GM21737 (cell line): Measurements from ENCODE around the gene JUN.
A peak's percentile ranks its signal among the peaks of the same experiment; 100 is the strongest.

ENCODE experiments used
- ATAC-seq: cut with Tn5 transposase; IDR thresholded peaks from one replicate; pipeline ENCODE4 v1.9.1; 2021; ENCODE audit warnings: mild to moderate bottlenecking, moderate library complexity; ENCODE audit not compliant: unreplicated experiment

Gene JUN

GRCh38 chr1:58783993-58784757, at the start of gene JUN:
TSS of gene JUN (minus strand) at chr1:58784047. CDS start at chr1:58783070, 977 bp downstream.
- peak; percentile 70 for ATAC-seq

GRCh38 chr1:58833166-58833565, 49.3 kb upstream of the JUN start:
- ATAC-seq, result no peak

GRCh38 chr1:58830291-58830690, 46.4 kb upstream of the JUN start:
- ATAC-seq, result no peak

- ATAC-seq, result no peak
These were observed 46.0 kb upstream of the JUN start for GRCh38 chr1:58829866-58830265.

- ATAC-seq, result no peak
These were observed 43.5 kb upstream of the JUN start for GRCh38 chr1:58827298-58827697.

- no peak for ATAC-seq
These were observed 41.0 kb upstream of the JUN start for GRCh38 chr1:58824753-58825389.

- ATAC-seq, result no peak
These were observed 39.7 kb upstream of the JUN start for GRCh38 chr1:58823481-58824010.

GRCh38 chr1:58821309-58821708, 37.5 kb upstream of the JUN start:
- no peak for ATAC-seq

GRCh38 chr1:58818976-58819375, 35.1 kb upstream of the JUN start:
- no peak for ATAC-seq

GRCh38 chr1:58818075-58818474, 34.2 kb upstream of the JUN start:
- ATAC-seq, result no peak

- ATAC-seq, result no peak
These were observed 32.9 kb upstream of the JUN start for GRCh38 chr1:58816747-58817221.

- ATAC-seq, result peak; percentile 85
These were observed 32.4 kb upstream of the JUN start for GRCh38 chr1:58816072-58816746.

- peak; percentile 18 for ATAC-seq
These were observed 31.8 kb upstream of the JUN start for GRCh38 chr1:58815686-58816071.

GRCh38 chr1:58815069-58815685, 31.3 kb upstream of the JUN start:
- peak; percentile 54 for ATAC-seq

GRCh38 chr1:58814251-58815068, 30.6 kb upstream of the JUN start:
- no peak for ATAC-seq

- ATAC-seq, result no peak
These were observed 30.0 kb upstream of the JUN start for GRCh38 chr1:58813801-58814200.

GRCh38 chr1:58813361-58813760, 29.5 kb upstream of the JUN start:
- no peak for ATAC-seq

GRCh38 chr1:58812926-58813325, 29.1 kb upstream of the JUN start:
- no peak for ATAC-seq

GRCh38 chr1:58812468-58812867, 28.6 kb upstream of the JUN start:
- ATAC-seq, result no peak

GRCh38 chr1:58811303-58811702, 27.5 kb upstream of the JUN start:
- no peak for ATAC-seq
